ENCODE measurements around the gene SPZ1. TPM values are rescaled to one million over a fixed set of nuclear protein-coding genes. Genes with fewer than 3 reads are reported as not detected.

Gene SPZ1
- total and polyA plus RNA-seq, 12 donors, result not detected

- ATAC-seq, result no peak
- 38 to 44% methylated on average over 1 of the region's 1 CpG for WGBS, 2 donors
- peaks cover 0 to 10% (median 0%) of the 10 kb centered on the region in 7 donors for H3K27me3 ChIP-seq
- no peaks in the 10 kb centered on the region for H3K4me1 ChIP-seq
- no peak overlapping the region for H3K4me3 ChIP-seq
- no peak for TF ChIP-seq CTCF (IDR thresholded peaks at IDR 0.05)
- no peak for DNase-seq
- H3K27ac ChIP-seq, result no peak overlapping the region
- intact Hi-C loops (cut with DNase I), result no loop called here
- H3K36me3 ChIP-seq, result no peaks in the 10 kb centered on the region
- H3K9me3 ChIP-seq, result peaks cover 0 to 2% (median 0%) of the 10 kb centered on the region in 11 donors
Measured at GRCh38 chr5:80318212-80318611, 1.6 kb upstream of the SPZ1 start.

GRCh38 chr5:80324912-80325311 lies 5.1 kb downstream of the SPZ1 start:
- Histone ChIP-seq H3K4me3 (no peak overlapping the region), H3K27me3 (peaks cover 0 to 3% (median 0%) of the 10 kb centered on the region in 7 donors), H3K27ac (no peak overlapping the region), H3K4me1 (no peaks in the 10 kb centered on the region), H3K36me3 (no peaks in the 10 kb centered on the region), H3K9me3 (peaks cover 0 to 2% (median 0%) of the 10 kb centered on the region in 11 donors)
- TF ChIP-seq CTCF (IDR thresholded peaks at IDR 0.05), result no peak
- intact Hi-C loops (cut with DNase I), result no loop called here
- ATAC-seq (no peak), DNase-seq (no peak)
- WGBS, 2 donors, result 67 to 80% methylated on average over 1 of the region's 1 CpG

- WGBS, 2 donors, result 35 to 54% methylated on average over 1 of the region's 1 CpG
- H3K4me3 ChIP-seq, result no peak overlapping the region
- no peaks in the 10 kb centered on the region for H3K36me3 ChIP-seq
- H3K4me1 ChIP-seq, result no peaks in the 10 kb centered on the region
- ATAC-seq (no peak), DNase-seq (no peak)
- intact Hi-C loops (cut with DNase I), result no loop called here
- TF ChIP-seq CTCF (IDR thresholded peaks at IDR 0.05), result no peak
- no peaks in the 10 kb centered on the region for H3K27me3 ChIP-seq
- no peaks in the 10 kb centered on the region for H3K9me3 ChIP-seq
- H3K27ac ChIP-seq, result no peak overlapping the region
Measured at GRCh38 chr5:80326468-80326867, 6.7 kb downstream of the SPZ1 start.

- Histone ChIP-seq H3K27ac (no peak overlapping the region), H3K9me3 (no peaks in the 10 kb centered on the region), H3K4me3 (no peak overlapping the region), H3K4me1 (no peaks in the 10 kb centered on the region), H3K36me3 (no peaks in the 10 kb centered on the region), H3K27me3 (peaks cover 0 to 19% (median 5%) of the 10 kb centered on the region in 7 donors)
- TF ChIP-seq CTCF (IDR thresholded peaks at IDR 0.05), result no peak
- no peak for DNase-seq
- ATAC-seq, result no peak
- intact Hi-C loops (cut with DNase I), result no loop called here
- 76 to 80% methylated on average over 7 of the region's 7 CpGs for WGBS, 2 donors
Measured at GRCh38 chr5:80337379-80337778, 17.6 kb downstream of the SPZ1 start.
